SK-N-SH treated with all-trans-retinoic acid at 6 μM for 48 hours (cell line): ENCODE results near the gene AEBP2.

Experiments
- ATAC-seq: fragments of 200-7000 bp; cut with Tn5 transposase; 3 replicates; pipeline ENCODE4 v1.9.1; 2020; ENCODE audit warnings: mild to moderate bottlenecking, moderate library complexity
- BACH2 ChIP-seq: fragments of 250-450 bp; sonication (Bioruptor Pico); IDR thresholded peaks from 2 replicates; pipeline ENCODE4 v1.9.0; 2021; ENCODE audit warnings: mild to moderate bottlenecking, borderline replicate concordance
- CREB5 ChIP-seq: fragments of 250-450 bp; sonication (Bioruptor Pico); IDR thresholded peaks from 2 replicates; pipeline ENCODE4 v1.5.1; 2020; ENCODE audit warnings: low read depth, mild to moderate bottlenecking, moderate library complexity
- CSDC2 ChIP-seq: fragments of 250-450 bp; sonication (Bioruptor Pico); IDR thresholded peaks from 2 replicates; pipeline ENCODE4 v1.5.0; 2020; ENCODE audit warnings: mild to moderate bottlenecking, moderate library complexity
- ESRRG ChIP-seq: fragments of 250-450 bp; sonication (Bioruptor Pico); IDR thresholded peaks from 2 replicates; pipeline ENCODE4 v1.6.1; 2021; ENCODE audit warnings: mild to moderate bottlenecking
- GLIS3 ChIP-seq: fragments of 250-450 bp; sonication (Bioruptor Pico); IDR thresholded peaks from 2 replicates; pipeline ENCODE4 v1.5.0; 2020; ENCODE audit warnings: mild to moderate bottlenecking, moderate library complexity
- ISL1 ChIP-seq: fragments of 250-450 bp; sonication (Bioruptor Pico); IDR thresholded peaks from 2 replicates; pipeline ENCODE4 v2.1.2; 2022; ENCODE audit warnings: mild to moderate bottlenecking, moderate library complexity
- OSR1 ChIP-seq: fragments of 250-450 bp; sonication (Bioruptor Pico); IDR thresholded peaks from 2 replicates; pipeline ENCODE4 v1.8.0; 2022; ENCODE audit warnings: moderate library complexity, mild to moderate bottlenecking, inconsistent platforms
- POU6F1 ChIP-seq: fragments of 250-450 bp; sonication (Bioruptor Pico); IDR thresholded peaks from 2 replicates; pipeline ENCODE4 v1.8.0; 2021; ENCODE audit warnings: low read depth, mild to moderate bottlenecking, moderate library complexity, borderline replicate concordance
- PPARA ChIP-seq: fragments of 250-450 bp; sonication (Bioruptor Pico); IDR thresholded peaks from 2 replicates; pipeline ENCODE4 v1.5.0; 2020; ENCODE audit warnings: mild to moderate bottlenecking, borderline replicate concordance
- RARB ChIP-seq: fragments of 250-450 bp; sonication (Bioruptor Pico); IDR thresholded peaks from 2 replicates; pipeline ENCODE4 v1.8.0; 2021; ENCODE audit warnings: mild to moderate bottlenecking, moderate library complexity
- SNAI2 ChIP-seq: fragments of 250-450 bp; sonication (Bioruptor Pico); IDR thresholded peaks from 2 replicates; pipeline ENCODE4 v1.5.0; 2020; ENCODE audit warnings: mild to moderate bottlenecking, moderate library complexity
- TCF4 ChIP-seq: fragments of 250-450 bp; sonication (Bioruptor Pico); IDR thresholded peaks from 2 replicates; pipeline ENCODE4 v1.8.0; 2021; ENCODE audit warnings: mild to moderate bottlenecking, moderate library complexity, borderline replicate concordance
- TOX ChIP-seq: fragments of 250-450 bp; sonication (Bioruptor Pico); IDR thresholded peaks from 2 replicates; pipeline ENCODE4 v1.8.0; 2021; ENCODE audit warnings: mild to moderate bottlenecking, moderate library complexity, borderline replicate concordance
- TSHZ2 ChIP-seq: fragments of 250-450 bp; sonication (Bioruptor Pico); IDR thresholded peaks from 2 replicates; pipeline ENCODE4 v1.5.0; 2020; ENCODE audit warnings: mild to moderate bottlenecking, moderate library complexity
- ZC3H10 ChIP-seq: fragments of 250-450 bp; sonication (Bioruptor Pico); IDR thresholded peaks from 2 replicates; pipeline ENCODE4 v1.5.1; 2021; ENCODE audit warnings: mild to moderate bottlenecking, moderate library complexity
- ZFP3 ChIP-seq: fragments of 250-450 bp; sonication (Bioruptor Pico); IDR thresholded peaks from 2 replicates; pipeline ENCODE4 v1.5.0; 2020; ENCODE audit warnings: mild to moderate bottlenecking, moderate library complexity
- ZNF565 ChIP-seq: fragments of 450-650 bp; formaldehyde crosslinking; conservative IDR thresholded peaks from 2 replicates; pipeline ENCODE4 v1.5.0; 2020; ENCODE audit warnings: low read depth, mild to moderate bottlenecking, moderate library complexity
- ZNF70 ChIP-seq: fragments of 450-650 bp; formaldehyde crosslinking; IDR thresholded peaks from 2 replicates; pipeline ENCODE4 v1.5.0; 2020; ENCODE audit warnings: mild to moderate bottlenecking, moderate library complexity
- TF ChIP-seq, protein P1 (sequence below): fragments of 250-450 bp; sonication (Bioruptor Pico); IDR thresholded peaks from 2 replicates; pipeline ENCODE4 v1.5.1; 2021; ENCODE audit warnings: mild to moderate bottlenecking, moderate library complexity
- TF ChIP-seq, protein P2 (sequence below): fragments of 250-450 bp; sonication (Bioruptor Pico); IDR thresholded peaks from 2 replicates; pipeline ENCODE4 v1.8.0; 2020; ENCODE audit warnings: mild to moderate bottlenecking, moderate library complexity, borderline replicate concordance

The AEBP2 gene

GRCh38 chr12:19404242-19404880 is 34.9 kb upstream of the AEBP2 start:
- TF ChIP-seq RARB (no peak), ESRRG (CRISPR knock-in tag) (no peak), POU6F1 (CRISPR knock-in tag) (no peak), OSR1 (CRISPR knock-in tag) (no peak), TSHZ2 (CRISPR knock-in tag) (no peak), ZFP3 (CRISPR knock-in tag) (no peak), TCF4 (CRISPR knock-in tag) (no peak), ISL1 (CRISPR knock-in tag) (no peak), CSDC2 (CRISPR knock-in tag) (no peak), SNAI2 (no peak)
- TF ChIP-seq, protein P1, sequence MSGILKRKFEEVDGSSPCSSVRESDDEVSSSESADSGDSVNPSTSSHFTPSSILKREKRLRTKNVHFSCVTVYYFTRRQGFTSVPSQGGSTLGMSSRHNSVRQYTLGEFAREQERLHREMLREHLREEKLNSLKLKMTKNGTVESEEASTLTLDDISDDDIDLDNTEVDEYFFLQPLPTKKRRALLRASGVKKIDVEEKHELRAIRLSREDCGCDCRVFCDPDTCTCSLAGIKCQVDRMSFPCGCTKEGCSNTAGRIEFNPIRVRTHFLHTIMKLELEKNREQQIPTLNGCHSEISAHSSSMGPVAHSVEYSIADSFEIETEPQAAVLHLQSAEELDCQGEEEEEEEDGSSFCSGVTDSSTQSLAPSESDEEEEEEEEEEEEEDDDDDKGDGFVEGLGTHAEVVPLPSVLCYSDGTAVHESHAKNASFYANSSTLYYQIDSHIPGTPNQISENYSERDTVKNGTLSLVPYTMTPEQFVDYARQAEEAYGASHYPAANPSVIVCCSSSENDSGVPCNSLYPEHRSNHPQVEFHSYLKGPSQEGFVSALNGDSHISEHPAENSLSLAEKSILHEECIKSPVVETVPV (CRISPR knock-in tag), result no peak
- no peak for ATAC-seq

- no peak for TF ChIP-seq GLIS3 (CRISPR knock-in tag)
- TF ChIP-seq POU6F1 (CRISPR knock-in tag), result no peak
- no peak for TF ChIP-seq ZNF565 (CRISPR knock-in tag)
- TF ChIP-seq, protein P2, sequence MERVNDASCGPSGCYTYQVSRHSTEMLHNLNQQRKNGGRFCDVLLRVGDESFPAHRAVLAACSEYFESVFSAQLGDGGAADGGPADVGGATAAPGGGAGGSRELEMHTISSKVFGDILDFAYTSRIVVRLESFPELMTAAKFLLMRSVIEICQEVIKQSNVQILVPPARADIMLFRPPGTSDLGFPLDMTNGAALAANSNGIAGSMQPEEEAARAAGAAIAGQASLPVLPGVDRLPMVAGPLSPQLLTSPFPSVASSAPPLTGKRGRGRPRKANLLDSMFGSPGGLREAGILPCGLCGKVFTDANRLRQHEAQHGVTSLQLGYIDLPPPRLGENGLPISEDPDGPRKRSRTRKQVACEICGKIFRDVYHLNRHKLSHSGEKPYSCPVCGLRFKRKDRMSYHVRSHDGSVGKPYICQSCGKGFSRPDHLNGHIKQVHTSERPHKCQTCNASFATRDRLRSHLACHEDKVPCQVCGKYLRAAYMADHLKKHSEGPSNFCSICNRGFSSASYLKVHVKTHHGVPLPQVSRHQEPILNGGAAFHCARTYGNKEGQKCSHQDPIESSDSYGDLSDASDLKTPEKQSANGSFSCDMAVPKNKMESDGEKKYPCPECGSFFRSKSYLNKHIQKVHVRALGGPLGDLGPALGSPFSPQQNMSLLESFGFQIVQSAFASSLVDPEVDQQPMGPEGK (CRISPR knock-in tag), result no peak
- no peak for TF ChIP-seq ZNF70
- TF ChIP-seq ISL1 (CRISPR knock-in tag), result no peak
- TF ChIP-seq BACH2, result no peak
- no peak for TF ChIP-seq TCF4 (CRISPR knock-in tag)
- TF ChIP-seq OSR1 (CRISPR knock-in tag), result no peak
- TF ChIP-seq CREB5 (CRISPR knock-in tag), result no peak
- TF ChIP-seq TOX (CRISPR knock-in tag), result no peak
- no peak for TF ChIP-seq ESRRG (CRISPR knock-in tag)
- no peak for TF ChIP-seq TSHZ2 (CRISPR knock-in tag)
- no peak for TF ChIP-seq CSDC2 (CRISPR knock-in tag)
- no peak for TF ChIP-seq SNAI2
- TF ChIP-seq ZC3H10 (CRISPR knock-in tag), result no peak
- no peak for TF ChIP-seq PPARA
These were observed 29.9 kb upstream of the AEBP2 start for GRCh38 chr12:19409376-19409775.

More at GRCh38 chr12:19409376-19409775, 29.9 kb upstream of the AEBP2 start:
- peak; percentile 49 for ATAC-seq
